Adrenal gland (tissue), 5 donors: ENCODE results near the gene NPY2R.

Source experiments
- POLR2A ChIP-seq, 2 donors: fragments of 450-650 bp; IDR thresholded peaks; one replicate each; pipeline ENCODE4 v1.6.1; 2017; ENCODE audit warnings: antibody characterized with exemption in 2 of 2, mild to moderate bottlenecking in 2 of 2, moderate library complexity in 1 of 2
- TF ChIP-seq, protein P1 (sequence below), 6 experiments: fragments of 450-650 bp in 4 of 6; fragments of 200-600 bp in 2 of 6; sonication (generic) in 1 of 6; IDR thresholded peaks; 1 replicate in 5 of 6; 2 replicates in 1 of 6; pipeline versions ENCODE4 v1.5.1 to v1.8.0; 2016 to 2021; ENCODE audit warnings: antibody characterized with exemption in 6 of 6, mild to moderate bottlenecking in 2 of 6, moderate library complexity in 1 of 6
- donor health status: DM: no; HTN: no; CAD: no.

DNA sequence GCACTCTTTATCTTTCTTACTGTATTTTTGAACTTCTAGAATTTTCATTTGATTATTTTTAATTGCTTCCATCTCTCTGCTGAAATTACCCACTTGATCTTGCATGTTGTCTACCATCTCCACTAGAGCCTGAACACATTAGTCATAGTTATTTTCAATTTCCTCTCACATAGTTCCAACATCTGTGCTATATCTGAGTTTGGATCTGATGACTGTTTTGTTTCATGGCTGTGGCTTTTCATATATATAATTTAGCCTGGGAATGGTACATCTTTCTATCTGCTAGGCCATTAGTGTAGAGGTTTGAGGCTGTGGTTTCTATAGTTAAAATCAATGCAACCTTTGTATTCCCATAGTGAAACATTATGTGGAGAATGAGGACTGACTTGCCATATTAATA, 33.2 kb downstream of the NPY2R start:
- TF ChIP-seq POLR2A (IDR thresholded peaks at IDR 0.05), result no peak
- TF ChIP-seq, protein P1, sequence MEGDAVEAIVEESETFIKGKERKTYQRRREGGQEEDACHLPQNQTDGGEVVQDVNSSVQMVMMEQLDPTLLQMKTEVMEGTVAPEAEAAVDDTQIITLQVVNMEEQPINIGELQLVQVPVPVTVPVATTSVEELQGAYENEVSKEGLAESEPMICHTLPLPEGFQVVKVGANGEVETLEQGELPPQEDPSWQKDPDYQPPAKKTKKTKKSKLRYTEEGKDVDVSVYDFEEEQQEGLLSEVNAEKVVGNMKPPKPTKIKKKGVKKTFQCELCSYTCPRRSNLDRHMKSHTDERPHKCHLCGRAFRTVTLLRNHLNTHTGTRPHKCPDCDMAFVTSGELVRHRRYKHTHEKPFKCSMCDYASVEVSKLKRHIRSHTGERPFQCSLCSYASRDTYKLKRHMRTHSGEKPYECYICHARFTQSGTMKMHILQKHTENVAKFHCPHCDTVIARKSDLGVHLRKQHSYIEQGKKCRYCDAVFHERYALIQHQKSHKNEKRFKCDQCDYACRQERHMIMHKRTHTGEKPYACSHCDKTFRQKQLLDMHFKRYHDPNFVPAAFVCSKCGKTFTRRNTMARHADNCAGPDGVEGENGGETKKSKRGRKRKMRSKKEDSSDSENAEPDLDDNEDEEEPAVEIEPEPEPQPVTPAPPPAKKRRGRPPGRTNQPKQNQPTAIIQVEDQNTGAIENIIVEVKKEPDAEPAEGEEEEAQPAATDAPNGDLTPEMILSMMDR (IDR thresholded peaks at IDR 0.05), result no peak
